PC-3 (cell line): ENCODE data around the gene SPATA9. TPM values are rescaled to one million over a fixed set of nuclear protein-coding genes. Genes with fewer than 3 reads are reported as not detected.

ENCODE experiments used
- ATAC-seq: fragments of 200-7000 bp; cut with Tn5 transposase; 2 replicates; pipeline ENCODE4 v1.9.1; 2020; ENCODE audit warnings: mild to moderate bottlenecking, moderate library complexity
- BruUV-seq: library from RNA; stranded (reverse); fragments of 400-500 nt; replicated peaks from 2 replicates; lab custom pipeline; 2021; lab: Mats Ljungman, UMichigan
- CTCF ChIA-PET: fragments of 300-600 bp; sonication (Branson Sonifier 250); formaldehyde crosslinking; loops from one replicate; lab custom pipeline; 2022; ENCODE audit warnings: antibody characterized with exemption; lab: Charles Lee
- POLR2A ChIA-PET: fragments of 300-600 bp; sonication (Branson Sonifier 250); formaldehyde crosslinking; loops from one replicate; lab custom pipeline; 2022; ENCODE audit warnings: antibody characterized with exemption; ENCODE audit not compliant: unreplicated experiment; lab: Charles Lee
- DNase-seq: peaks from one replicate; pipeline ENCODE4 v3.0.0-alpha.2; 2015
- H2AFZ ChIP-seq: fragments of 300-600 bp; sonication (generic); 2 replicates; pipeline ENCODE4 v1.6.0; 2016; ENCODE audit warnings: antibody characterized with exemption, low read length
- H3F3A ChIP-seq: fragments of 300-600 bp; sonication (generic); one replicate; pipeline ENCODE4 v1.6.0; 2017; ENCODE audit warnings: antibody characterized with exemption, low read length, control low read depth, mild to moderate bottlenecking; ENCODE audit not compliant: unreplicated experiment
- H3K27ac ChIP-seq: fragments of 300-600 bp; sonication (generic); 2 replicates; pipeline ENCODE4 v1.5.1; 2016; ENCODE audit warnings: mild to moderate bottlenecking, low read length
- H3K27me3 ChIP-seq: fragments of 300-600 bp; sonication (generic); 2 replicates; pipeline ENCODE4 v1.6.1; 2016; ENCODE audit warnings: low read length, mixed read lengths
- H3K36me3 ChIP-seq: fragments of 300-600 bp; sonication (generic); 2 replicates; pipeline ENCODE4 v1.6.1; 2016; ENCODE audit warnings: low read depth, mixed run types, low read length, mixed read lengths
- H3K4me1 ChIP-seq: fragments of 300-600 bp; sonication (generic); 2 replicates; pipeline ENCODE4 v1.5.1; 2016; ENCODE audit warnings: low read length; ENCODE audit not compliant: insufficient read depth
- H3K4me2 ChIP-seq: fragments of 300-600 bp; sonication (generic); 2 replicates; pipeline ENCODE4 v1.6.0; 2016; ENCODE audit warnings: low read length
- H3K4me3 ChIP-seq: fragments of 300-600 bp; sonication (generic); 2 replicates; pipeline ENCODE4 v1.5.1; 2016; ENCODE audit warnings: mild to moderate bottlenecking, low read length, mixed read lengths
- H3K79me2 ChIP-seq: fragments of 300-600 bp; sonication (generic); 2 replicates; pipeline ENCODE4 v1.6.1; 2017; ENCODE audit warnings: low read length, mixed read lengths
- H3K9ac ChIP-seq: fragments of 300-600 bp; sonication (generic); 2 replicates; pipeline ENCODE4 v1.6.0; 2016; ENCODE audit warnings: mild to moderate bottlenecking, low read length
- H3K9me2 ChIP-seq: fragments of 300-600 bp; sonication (generic); replicated peaks from 2 replicates; pipeline ENCODE4 v1.6.1; 2016; ENCODE audit warnings: mixed run types, low read length, mixed read lengths
- H3K9me3 ChIP-seq: fragments of 300-600 bp; sonication (generic); 2 replicates; pipeline ENCODE4 v1.6.1; 2016; ENCODE audit warnings: low read length, mixed read lengths
- H4K20me1 ChIP-seq: fragments of 300-600 bp; sonication (generic); 2 replicates; pipeline ENCODE4 v1.6.1; 2016; ENCODE audit warnings: low read length, mixed read lengths
- CTCF ChIP-seq: fragments of 300-600 bp; sonication (generic); conservative IDR thresholded peaks from 2 replicates; pipeline ENCODE4 v1.5.1; 2017; ENCODE audit warnings: antibody characterized with exemption, low read depth, mild to moderate bottlenecking, low read length
- EZH2 ChIP-seq: fragments of 300-600 bp; sonication (generic); IDR thresholded peaks from one replicate; pipeline ENCODE4 v1.6.1; 2017; ENCODE audit warnings: antibody characterized with exemption, mild to moderate bottlenecking, low read length; ENCODE audit not compliant: unreplicated experiment
- EZH2phosphoT487 ChIP-seq: fragments of 300-600 bp; sonication (generic); IDR thresholded peaks from 2 replicates; pipeline ENCODE4 v1.6.1; 2018; ENCODE audit warnings: mild to moderate bottlenecking, antibody characterized with exemption, low read length, borderline replicate concordance
- intact Hi-C: fragments of 100-400 bp; cut with micrococcal nuclease; formaldehyde crosslinking; loops from 2 replicates; pipeline ENCODE4 v1.9.0; 2023
- total RNA-seq: library from RNA; depleted of rRNA; stranded (reverse); fragments of >200 nt; gene quantifications from 2 replicates; pipeline ENCODE4 v1.2.3, GENCODE V29; 2014

Gene SPATA9
- total RNA-seq, 1 experiment from 2014 or later, result not detected

DNA sequence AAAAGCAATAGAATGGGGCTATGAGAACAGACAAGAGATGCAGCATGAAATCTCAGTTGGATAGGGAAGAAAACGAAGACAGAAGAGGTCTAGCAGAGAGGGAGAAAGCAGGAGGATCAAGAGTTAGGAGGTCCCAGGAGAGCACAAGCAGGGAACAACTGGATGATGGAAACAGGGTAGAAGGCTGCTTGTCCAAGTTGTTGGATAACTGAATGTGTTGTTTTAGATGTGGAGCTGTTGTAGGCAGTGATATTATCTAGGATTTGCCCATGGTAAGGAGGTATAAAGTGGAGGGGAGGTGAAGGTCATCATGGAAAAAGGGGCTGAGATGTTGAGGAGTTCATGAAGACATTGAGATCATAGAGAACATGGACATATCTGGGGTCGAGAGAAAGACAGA, 35.9 kb upstream of the SPATA9 start:
- Histone ChIP-seq H4K20me1 (no peaks in the 10 kb centered on the region), H3K27ac (no peak overlapping the region), H2AFZ (no peak overlapping the region), H3F3A (no peaks in the 10 kb centered on the region), H3K9me2 (no peaks in the 10 kb centered on the region), H3K9me3 (no peaks in the 10 kb centered on the region), H3K36me3 (no peaks in the 10 kb centered on the region), H3K9ac (no peak overlapping the region), H3K4me3 (no peak overlapping the region), H3K27me3 (no peaks in the 10 kb centered on the region), H3K4me2 (no peak overlapping the region), H3K4me1 (peaks cover 13% of the 10 kb centered on the region), H3K79me2 (no peaks in the 10 kb centered on the region)
- intact Hi-C loops, result no loop called here
- no peak for ATAC-seq
- POLR2A ChIA-PET, result no interaction called here
- TF ChIP-seq EZH2phosphoT487, result no peak
- no peak for TF ChIP-seq EZH2
- no peak for TF ChIP-seq CTCF
- no TSS peak for BruUV-seq
- DNase-seq, result no peak
- CTCF ChIA-PET, result no interaction called here

- Histone ChIP-seq H3F3A (no peaks in the 10 kb centered on the region), H3K4me3 (no peak overlapping the region), H4K20me1 (no peaks in the 10 kb centered on the region), H3K4me1 (peaks cover 13% of the 10 kb centered on the region), H3K4me2 (no peak overlapping the region), H2AFZ (no peak overlapping the region), H3K9ac (no peak overlapping the region), H3K27ac (no peak overlapping the region), H3K27me3 (no peaks in the 10 kb centered on the region), H3K36me3 (no peaks in the 10 kb centered on the region), H3K79me2 (no peaks in the 10 kb centered on the region), H3K9me3 (no peaks in the 10 kb centered on the region), H3K9me2 (no peaks in the 10 kb centered on the region)
- no TSS peak for BruUV-seq
- intact Hi-C loops, result no loop called here
- TF ChIP-seq CTCF (no peak), EZH2 (no peak), EZH2phosphoT487 (no peak)
- POLR2A ChIA-PET, result no interaction called here
- ATAC-seq, result no peak
- CTCF ChIA-PET, result no interaction called here
- no peak for DNase-seq
These were observed 35.4 kb upstream of the SPATA9 start for GRCh38 chr5:95718203-95718602.

DNA sequence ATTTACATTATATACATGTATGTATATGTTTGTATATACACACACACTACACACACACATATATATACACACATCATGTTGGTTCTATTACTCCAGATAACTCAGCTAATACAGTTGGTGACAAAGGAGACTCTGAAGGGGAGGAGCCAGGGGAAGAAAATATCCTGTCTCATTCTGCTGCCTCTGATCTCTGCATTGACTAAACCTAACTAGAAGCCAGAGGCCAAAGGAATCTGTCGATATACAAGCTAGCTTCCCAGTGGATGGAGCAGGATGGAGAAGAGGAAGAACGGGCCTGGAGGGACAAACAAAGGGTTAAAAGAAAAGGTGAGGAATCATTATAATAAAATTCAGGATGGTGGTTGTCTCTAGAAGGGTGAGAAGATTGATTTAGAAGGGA, 34.6 kb upstream of the SPATA9 start:
- no peaks in the 10 kb centered on the region for H3K36me3 ChIP-seq
- no TSS peak for BruUV-seq
- no peak overlapping the region for H3K9ac ChIP-seq
- intact Hi-C loops, result no loop called here
- CTCF ChIA-PET, result no interaction called here
- TF ChIP-seq EZH2, result no peak
- TF ChIP-seq CTCF, result no peak
- TF ChIP-seq EZH2phosphoT487, result no peak
- no peaks in the 10 kb centered on the region for H3K79me2 ChIP-seq
- no peak overlapping the region for H2AFZ ChIP-seq
- H3K9me3 ChIP-seq, result no peaks in the 10 kb centered on the region
- no peak overlapping the region for H3K4me2 ChIP-seq
- no peak for DNase-seq
- no peak overlapping the region for H3K27ac ChIP-seq
- H3K4me3 ChIP-seq, result no peak overlapping the region
- ATAC-seq, result no peak
- H3K27me3 ChIP-seq, result no peaks in the 10 kb centered on the region
- H3K9me2 ChIP-seq, result no peaks in the 10 kb centered on the region
- H3K4me1 ChIP-seq, result peaks cover 18% of the 10 kb centered on the region
- POLR2A ChIA-PET, result no interaction called here
- H3F3A ChIP-seq, result no peaks in the 10 kb centered on the region
- H4K20me1 ChIP-seq, result no peaks in the 10 kb centered on the region
